ENCODE data around the gene NEDD4L.
A peak's percentile ranks its signal among the peaks of the same experiment; 100 is the strongest.

The NEDD4L gene

DNA sequence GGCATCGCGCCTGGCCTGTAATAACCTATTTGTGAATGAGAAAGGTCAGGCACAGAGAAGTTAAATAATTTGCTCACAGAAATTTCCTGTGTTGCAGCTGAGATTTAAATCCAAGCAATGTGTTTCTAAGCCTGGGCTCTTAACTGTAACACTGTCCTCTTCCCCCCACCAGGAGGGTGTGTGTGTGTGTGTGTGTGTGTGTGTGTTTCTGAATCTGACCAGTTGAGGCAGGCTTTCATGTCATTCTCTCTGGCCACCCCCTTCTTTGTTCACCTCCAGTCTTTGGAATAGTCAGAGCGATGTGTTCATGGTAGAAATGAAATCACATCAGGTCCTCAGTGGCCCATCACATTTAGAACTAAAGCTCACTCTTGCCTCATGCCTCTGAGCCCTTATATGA lies 81.2 kb downstream of the NEDD4L start:
- no peak for DNase-seq

DNA sequence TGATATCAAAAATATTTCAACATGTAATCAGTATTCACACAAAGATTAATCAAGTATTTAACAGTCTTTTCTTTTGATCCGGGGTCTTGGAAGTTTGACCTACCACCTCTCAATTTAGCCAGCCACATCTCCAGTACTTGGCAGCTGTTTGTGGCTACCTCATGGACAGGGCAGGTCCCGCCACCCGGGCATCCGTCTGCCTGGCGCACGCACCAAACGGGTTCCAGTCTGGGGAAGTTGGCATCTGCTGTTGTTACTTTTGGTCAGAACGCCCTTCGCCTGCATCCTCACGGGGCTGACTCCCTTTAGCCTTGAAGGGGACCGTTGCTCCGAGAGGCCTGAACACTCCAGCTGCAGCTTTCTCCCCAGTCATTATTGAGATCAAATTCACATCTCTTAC lies 81.7 kb downstream of the NEDD4L start:
- DNase-seq = no peak

DNA sequence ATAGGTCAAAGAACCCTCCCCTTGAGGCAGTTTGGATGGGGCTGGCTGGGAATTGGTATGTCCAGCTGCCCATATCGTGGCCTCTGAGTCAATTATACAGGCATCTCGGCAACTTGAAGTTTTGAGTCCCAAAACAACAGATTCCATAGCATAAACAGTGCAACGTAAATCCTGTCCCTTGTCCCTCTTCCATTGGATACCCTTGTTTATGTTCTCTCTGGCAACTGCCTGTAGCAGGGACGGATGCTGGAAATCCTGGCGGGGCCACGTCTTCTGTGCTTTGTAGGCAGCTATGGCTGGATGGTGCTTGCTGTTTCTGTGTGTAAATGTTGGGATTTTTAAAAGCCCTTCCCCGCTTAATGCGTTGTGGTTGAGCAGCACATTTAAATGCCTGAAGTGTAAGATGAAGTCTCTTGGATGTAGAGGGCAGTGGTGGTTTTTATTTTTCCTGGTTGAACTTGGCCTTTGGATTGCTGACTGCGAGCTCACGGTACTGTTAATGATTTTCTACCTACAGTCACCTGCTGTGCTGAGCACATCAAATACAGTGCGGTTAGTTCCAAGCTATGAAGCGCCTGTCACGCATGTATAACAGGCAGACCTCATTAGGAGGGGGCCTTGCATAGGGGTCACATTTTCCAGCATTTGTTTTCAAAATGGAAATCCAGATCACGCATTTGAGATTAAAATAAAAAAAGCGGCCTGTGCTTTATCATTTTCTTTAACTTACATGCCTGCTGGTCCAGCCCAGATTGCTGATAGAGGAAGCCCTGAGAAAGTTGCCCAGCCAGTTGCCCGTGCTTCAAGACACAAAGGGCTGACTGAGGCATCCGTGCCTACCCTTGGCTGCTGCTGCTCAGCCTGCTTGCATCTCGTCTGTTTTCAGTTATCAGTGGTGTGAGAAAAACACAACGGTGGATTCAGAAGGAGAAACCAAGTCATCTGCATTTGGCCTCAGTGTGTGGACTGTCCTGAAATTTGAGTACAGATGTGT lies 84.7 kb downstream of the NEDD4L start:
- DNase-seq = no peak

DNA sequence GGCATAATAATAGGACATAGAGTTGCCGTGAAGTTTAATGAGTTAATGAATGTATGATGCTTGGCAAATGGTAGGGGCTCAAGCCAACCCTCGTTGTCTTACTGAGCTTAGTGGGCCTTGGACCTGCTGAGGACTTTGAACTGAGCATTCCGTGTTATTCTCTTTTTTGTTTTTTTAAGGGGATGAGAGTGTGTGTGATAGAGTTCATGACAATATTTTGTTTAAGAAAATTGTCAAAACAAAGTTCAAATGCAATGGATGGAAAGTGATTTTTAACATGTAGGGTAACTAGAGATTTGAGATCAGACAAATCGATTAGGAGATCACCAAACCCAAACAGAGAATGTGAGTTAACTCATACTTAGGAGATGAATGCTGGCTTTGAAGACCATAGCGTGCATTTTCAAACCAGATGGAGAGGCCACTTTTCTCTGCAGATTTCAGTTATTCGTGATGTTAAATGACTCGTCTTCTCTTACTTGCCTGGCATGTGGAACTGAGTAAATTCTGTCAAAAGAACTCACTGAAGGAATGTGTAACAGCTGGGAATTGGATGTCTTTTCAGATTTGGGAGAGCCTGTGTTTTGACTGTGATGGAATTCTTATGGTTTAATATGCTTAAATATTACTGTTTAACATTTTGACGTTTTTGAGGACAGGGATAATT lies 88.7 kb downstream of the NEDD4L start:
- DNase-seq = no peak

DNA sequence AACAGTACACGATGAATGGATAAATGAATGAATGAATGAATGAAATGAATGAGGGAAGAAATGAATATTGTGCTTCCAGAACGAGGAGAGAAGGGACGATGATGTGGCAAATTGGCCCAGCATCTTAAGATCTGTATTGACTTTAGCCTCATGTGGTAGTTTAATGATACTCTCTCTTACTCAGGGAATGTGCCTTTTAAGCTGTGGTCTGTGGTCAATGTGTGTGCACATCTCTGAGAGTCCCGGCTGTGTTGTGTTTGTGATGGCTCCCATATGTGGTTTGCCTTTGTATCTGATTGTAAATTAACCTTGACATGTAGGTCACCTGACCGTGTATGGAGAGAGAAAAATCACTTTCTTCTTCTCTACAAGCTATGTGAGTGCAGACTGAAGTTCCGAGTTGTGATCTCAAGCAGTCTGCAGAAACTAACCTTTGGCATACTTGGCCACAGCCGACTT lies 91.2 kb downstream of the NEDD4L start:
- DNase-seq = no peak

DNA sequence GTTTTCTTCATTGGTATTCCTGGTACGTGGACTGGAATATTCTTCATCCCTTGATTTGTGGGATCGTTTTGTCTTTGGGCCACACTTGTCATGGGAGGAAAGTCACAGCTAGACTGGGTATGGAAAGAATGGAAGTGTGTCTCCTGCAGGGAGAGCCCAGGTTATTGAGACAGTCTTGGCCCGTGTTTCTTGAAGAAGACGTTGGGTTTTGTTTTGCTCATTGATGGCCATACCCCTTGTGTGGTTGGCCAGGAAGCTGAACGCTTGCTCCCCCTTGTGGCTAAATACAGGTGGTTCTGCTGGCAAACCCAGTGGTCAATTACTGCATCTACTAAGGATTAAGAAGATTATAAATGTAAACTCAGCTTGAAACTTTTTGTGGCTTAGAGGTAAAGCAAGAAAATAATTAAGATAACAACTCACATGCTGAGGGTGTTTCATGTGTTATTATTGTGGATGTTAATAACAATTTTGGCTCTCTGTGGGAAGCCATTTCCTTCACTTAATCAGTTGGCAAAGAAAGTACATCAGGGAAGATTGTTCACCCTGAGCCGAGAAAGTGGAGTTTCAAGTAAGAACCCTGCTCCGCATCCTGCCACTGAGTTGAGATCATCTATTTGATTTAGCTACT lies 91.8 kb downstream of the NEDD4L start:
- peak; percentile 52 for DNase-seq

DNA sequence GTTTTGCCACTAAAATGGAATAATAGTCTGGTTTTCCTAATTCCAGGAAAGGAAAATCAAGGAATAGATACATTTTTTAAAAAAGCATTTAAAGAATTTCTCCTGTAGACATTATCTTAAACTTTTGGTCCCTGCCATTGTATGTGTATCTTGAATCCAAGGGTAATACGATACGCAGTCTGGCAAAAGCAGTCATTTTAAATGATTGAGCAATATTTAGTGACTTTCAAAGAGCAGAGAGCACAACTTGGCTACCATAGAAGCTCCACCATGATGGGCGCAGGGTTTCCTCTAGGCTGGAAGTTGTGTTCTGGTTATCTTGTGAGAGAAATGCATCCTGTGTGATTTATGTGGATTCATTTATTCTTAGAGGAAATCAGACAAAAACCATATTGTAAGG lies 92.9 kb downstream of the NEDD4L start:
- DNase-seq = no peak

DNA sequence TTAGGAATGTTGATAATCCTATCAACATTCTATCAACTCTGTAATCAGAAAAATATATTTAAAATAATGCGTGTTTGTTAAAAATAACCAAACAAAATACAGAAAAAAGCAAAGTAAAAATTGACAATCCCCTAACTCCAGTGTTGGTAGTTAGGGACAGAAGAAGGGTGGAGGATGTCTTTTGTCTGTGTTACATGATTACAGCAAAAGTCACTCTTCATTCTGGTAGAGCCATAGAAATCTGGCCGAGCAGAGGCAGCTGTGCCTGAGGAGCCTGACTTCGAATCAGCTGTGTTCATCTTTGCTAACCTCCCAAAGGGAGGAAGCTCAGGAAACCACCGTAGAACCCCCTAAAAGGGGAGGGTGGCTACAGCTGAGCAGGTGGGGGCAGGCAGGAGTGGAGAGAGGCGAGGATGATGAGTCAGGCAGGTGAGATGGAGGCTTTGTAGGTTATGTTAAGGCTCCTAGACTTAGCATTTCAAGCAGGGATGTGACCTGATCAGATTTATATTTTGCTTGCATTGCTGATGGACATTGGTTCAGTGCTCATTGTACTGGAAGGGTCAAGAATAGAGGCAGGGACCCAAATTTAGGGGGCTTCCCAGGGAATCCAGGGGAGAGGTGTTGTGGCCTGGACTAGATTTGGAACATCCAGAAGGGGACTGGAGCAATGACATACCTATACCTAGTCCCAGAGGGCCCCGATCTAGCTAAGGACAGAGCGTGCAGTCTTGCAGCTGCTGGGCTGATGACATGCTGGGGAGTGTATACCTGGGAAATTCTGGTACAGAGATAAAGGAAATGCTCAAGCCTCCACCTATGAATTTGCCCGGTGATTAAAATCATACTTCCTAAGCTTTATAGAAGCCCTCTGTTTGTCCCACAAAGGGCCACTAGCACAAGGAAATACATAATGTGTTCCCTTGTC lies 95.7 kb downstream of the NEDD4L start:
- no peak for DNase-seq

DNA sequence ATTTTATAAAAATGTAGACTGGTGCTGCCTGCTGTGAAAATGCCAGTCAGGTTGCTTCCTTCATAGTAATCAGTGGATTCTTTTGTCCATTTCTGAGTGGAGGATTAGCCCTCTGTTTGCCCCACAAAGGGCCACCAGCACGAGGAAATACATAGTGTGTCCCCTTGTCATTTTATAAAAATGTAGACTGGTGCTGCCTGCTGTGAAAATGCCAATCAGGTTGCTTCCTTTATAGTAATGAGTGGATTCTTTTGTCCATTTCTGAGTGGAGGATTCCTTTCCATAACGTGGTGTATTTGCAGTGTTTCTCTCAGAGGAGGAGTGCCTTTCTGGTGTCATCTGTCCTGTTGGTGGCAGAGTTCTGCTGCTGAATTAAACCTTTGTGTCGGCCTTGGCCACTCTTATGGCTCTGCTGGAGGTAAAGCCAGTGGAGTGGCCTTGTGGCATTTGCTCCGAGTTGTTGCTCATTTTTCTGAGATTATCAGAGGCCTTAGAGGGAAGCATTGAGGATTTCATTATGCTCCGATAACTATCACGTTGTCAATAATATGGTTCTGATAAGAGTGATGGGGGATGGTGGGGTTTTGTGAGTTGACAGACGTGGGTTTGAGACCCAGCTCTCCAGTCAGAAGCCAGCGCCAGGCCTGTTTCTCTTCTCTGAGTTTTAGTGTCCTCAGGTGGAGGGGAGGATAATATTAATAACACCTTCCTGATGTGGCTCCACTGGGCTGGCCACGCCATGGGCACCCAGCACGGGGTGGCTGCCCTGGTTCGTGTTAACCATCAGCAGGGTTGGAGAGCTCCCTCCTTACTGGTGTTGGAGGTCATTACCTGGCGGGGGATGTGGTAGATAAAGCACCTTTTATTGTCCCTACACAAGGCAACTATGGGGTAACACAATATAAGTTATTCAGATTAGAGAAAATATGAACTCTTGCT lies 96.6 kb downstream of the NEDD4L start:
- DNase-seq = no peak

DNA sequence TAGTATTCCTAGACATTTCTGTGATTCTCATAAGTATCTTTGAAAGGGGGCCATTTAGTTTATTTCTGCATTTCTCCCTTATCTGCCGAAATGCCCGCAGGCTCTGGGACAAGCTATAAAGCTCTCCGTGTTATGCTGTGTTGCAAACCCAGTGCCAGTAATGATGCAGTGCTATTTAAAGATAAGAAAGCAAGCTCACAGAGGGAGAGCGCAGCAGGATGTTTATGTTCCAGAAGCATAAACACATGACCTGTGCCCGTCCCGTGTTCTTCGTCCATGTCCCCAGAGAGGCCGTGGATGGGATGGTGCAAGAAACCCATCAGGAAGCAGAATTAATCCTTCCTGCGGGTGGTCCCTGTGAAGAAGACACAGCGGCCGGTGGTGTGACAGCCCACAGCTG lies 99.4 kb downstream of the NEDD4L start:
- DNase-seq = no peak

DNA sequence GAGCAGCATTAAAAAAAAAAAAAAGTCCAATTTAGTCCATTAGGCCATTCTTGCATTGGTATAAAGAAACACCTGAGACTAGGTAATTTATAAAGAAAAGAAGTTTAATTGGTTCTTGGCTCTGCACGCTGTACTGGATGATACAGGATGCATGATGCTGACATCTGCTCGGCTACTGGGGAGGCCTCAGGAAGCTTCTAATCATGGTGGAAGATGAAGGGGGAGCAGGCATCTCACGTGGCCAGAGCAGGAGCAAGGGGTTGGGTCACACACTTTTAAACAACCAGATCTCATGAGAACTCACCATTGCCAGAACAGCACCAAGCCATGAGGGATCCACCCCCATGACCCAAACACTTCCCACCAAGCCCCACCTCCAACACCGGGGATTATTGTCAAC lies 100.1 kb downstream of the NEDD4L start:
- no peak for DNase-seq

DNA sequence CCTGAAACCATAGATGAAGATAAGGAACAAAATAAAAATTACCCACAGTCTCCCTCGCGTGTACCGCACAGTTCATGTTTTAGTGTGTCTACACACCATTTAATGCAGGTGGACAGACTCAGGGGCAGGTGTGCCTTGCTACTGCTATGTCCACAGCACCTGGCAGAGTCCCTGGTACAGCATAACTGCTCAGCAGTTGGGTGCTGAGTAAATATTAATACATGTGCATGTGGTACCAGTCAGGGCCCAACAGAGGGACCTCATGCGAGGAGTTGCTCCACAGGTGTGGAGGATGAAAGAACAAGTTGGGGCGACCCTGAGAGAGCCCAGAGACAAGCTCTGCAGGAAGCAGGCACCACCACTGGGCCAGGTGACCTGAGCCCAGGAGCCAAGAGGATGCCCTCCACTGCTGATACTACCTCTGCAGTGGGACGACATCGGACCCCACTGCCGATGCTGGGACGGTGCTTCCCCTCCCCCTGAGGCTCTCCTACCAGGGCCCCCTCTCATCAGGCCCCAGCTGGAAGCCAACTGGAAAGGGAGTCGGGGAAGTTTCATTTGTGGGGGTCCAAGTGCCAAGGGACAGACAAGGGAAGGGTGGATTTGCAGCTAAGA lies 100.8 kb downstream of the NEDD4L start:
- DNase-seq = no peak

DNA sequence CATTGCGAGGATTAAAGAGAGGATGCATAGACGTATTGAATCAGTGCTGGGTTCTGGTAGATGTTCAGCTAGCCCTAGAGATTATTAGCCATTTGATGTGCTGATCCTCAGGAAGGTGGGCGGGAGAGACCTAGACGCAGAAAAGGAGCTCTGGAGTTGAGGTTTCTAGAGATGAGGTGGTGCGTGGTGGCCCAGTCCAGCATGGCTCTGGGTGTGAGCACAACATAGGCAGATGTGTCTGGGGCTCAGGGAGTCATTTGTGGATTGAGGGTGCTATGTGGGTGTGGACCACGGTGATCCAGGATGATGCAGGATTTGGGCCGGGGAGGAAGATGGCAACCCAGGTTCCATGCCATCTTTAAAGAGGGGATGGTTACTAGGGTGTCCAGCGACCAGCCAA lies 102.1 kb downstream of the NEDD4L start:
- DNase-seq = no peak

DNA sequence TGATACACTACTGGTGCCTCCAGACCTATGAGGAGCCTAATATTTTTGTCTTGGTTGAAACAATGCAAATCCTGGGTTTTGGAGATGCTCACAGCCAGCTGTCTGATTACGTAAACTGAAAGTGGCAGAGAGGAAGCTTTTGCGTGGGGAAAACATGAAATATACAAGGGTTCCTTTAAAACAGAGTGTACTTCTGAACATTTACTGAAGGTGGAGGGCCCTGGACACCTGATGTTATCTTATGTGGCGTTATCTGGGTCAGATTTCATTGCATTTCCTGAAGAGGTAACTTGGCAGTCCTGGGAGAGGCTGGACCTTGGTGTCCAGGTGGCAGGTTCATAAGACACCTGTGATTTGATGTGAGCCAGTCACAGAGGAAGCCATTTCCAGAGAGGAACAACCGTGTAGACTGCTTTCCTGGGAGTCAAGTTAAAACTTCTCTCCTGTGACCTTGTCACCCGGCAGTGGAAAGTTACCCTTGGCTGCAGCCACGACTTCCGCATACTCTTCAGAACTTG lies 105.0 kb downstream of the NEDD4L start:
- no peak for DNase-seq

DNA sequence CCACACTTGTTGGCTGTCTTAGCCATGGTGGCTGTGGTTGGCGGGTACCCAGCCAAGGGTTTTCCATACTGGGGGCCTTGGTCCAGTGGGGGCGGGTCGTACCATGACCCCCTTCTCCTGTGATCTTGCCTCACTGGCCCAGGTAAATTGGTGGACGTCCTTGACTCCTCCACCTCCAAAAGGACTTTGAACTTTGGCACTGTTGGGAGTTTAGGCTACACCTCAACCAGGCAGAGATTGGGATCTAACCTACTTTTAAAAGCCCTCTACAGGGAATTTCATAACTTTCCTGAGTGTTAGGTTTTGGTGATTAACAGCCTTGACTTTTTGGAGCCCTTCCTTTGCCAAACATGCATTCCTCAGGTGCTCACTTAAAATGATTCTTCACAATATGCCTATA lies 106.7 kb downstream of the NEDD4L start:
- no peak for DNase-seq

DNA sequence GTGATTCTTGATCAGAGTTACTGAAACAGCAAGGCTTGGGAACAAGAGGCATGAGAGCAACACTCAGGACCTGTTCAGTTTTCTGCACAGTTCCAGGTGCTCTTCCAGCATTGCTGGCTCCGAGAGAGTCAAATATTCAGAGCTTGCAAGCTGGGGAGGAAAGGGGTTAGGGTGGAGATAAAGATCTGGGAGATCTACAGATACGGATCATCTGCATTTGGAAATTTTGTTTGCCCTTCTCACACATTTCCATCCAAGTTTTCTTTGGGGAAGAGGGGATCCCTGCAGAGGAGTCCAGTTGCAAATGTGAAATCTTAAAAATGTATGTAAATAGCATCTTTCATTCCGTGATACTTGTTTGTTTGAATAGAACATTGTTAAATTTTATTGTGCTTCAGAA lies 108.2 kb downstream of the NEDD4L start:
- DNase-seq = no peak

DNA sequence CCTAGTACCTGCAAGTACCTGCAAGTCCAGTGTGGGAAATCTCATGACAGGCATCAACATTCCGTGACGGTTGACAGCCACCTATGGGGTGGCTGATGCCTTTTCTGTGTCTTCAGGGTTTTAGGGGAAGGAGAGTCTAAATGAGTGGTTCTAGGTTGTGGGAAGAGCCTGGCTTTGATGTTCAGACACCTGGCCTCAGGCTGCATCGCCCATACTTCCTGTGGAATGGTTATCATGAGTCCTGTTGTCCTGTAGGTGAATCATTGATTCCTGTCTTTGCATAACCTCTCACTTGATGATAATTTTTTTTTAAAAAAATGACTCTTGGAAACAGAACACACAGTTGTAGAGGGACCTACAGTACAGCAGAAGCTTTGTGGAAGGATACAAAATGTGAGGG lies 108.9 kb downstream of the NEDD4L start:
- no peak for DNase-seq

DNA sequence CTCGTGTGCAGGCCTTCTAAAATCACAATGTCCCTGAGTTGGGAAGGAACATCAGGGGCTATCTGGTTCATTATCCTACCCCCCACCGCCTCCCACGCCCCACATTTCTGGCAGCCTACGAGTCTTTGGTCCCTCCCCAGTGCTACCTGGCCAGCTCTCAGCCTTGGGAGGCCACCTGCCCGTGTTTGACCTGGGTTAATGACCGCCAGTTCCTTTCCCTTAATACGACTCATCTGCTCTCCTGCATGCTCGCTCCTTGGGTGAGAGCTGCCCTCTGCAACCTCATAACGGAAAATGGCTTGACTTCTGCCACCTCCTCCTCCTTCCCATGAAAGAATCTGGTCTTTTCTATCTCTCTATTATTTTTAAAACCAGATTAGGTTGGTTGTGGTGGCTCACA lies 112.5 kb downstream of the NEDD4L start:
- no peak for DNase-seq

DNA sequence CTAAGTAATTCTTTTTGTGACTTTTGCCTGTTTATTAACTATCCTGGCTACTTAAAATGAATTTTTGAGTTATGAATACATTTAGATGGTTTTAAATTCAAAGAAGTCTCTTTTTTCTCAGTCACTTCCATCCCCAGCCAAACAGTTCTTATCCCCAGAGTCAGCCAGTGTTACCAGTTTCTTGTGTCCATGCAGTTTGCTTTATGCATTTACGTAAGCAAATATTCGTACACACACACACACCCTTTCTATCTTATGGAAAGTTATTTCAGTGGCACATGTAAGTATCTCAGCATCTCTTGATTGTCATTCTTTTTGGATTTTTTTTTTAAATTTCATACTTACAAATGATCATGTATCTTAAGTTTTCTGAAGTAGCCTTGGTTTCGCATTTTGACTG lies 113.2 kb downstream of the NEDD4L start:
- no peak for DNase-seq

DNA sequence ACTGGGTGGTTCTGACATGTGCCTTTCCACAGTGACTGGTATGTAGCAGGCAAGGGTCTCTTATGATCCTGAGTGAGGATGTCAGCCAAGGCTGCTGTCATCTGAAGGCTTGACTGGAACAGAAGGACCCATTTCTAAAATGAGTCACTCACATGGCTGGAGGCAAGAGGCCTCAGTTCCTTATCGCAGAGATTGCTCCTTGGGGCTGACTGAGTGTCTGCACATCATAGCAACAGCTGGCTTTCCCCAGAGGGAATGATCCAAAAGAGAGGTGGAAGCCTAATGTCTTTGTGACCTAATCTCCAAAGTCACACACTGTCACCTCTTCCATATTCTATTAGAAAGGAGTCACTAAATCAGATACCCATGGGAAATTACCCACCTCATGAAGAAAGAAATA lies 114.0 kb downstream of the NEDD4L start:
- no peak for DNase-seq

DNA sequence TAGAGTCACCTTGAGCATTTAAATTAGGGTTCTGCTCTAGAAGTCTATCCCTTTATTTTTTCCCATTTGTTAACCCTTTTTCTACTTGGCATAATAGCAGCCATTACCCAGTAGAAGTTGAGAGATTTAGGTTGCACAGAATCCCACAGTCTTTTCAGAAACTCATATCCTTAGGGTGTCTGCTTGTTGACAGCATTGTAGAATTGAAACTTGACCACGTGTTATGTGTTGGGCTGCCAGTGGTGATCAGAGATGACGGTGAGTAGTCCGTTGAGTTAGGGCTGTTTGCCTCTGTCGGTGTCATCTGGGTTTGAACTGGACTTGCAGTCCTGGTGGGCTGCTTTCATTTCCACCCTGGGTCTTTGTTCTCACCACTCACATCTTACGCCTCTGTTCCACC lies 114.4 kb downstream of the NEDD4L start:
- no peak for DNase-seq
